SK-N-MC (cell line): ENCODE results near the gene TERB2.
"Not testable (repeated sequence)": the region's sequence is repeated elsewhere in the genome, so short reads cannot be mapped to it uniquely, and the experiment has no call there.

Source experiments
- EZH2 ChIP-seq: fragments of 200-600 bp; sonication (generic); IDR thresholded peaks from one replicate; pipeline ENCODE4 v1.6.1; 2017; ENCODE audit warnings: antibody characterized with exemption
- FOXP2 ChIP-seq: optimal IDR thresholded peaks from 2 replicates; pipeline ENCODE3; 2011; ENCODE audit warnings: mild to moderate bottlenecking, moderate library complexity; ENCODE audit not compliant: insufficient read depth; ENCODE audit errors: extremely low read length, control extremely low read depth
- POLR2AphosphoS5 ChIP-seq: IDR thresholded peaks from 2 replicates; pipeline ENCODE4 v1.6.1; 2012; ENCODE audit warnings: mild to moderate bottlenecking, low read depth, low read length, borderline replicate concordance

DNA sequence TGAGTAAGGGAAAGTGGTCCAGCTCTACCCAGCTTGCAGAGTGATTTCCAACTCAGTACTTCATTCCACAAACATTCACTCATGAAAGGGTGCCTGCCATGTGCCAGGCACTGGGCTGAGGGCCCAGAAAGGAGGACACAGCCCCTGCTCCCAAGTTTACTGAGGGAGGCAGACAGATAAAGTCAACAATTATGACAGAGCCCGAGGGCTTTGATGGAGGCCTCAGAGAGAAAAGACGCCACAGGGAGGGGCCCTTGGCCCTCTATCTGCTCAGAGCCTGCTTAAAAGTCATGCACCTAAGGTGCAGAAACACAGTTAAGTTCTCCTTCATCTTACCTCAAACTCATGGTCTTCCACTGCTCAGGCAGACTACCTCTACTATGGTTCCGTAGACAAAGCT lies 68.2 kb downstream of the TERB2 start:
- not testable (repeated sequence) for TF ChIP-seq EZH2, POLR2AphosphoS5, FOXP2
